ENCODE measurements around the gene RARG. TPM values are rescaled to one million over a fixed set of nuclear protein-coding genes. Genes with fewer than 3 reads are reported as not detected.

Gene RARG
- total and polyA plus RNA-seq, 2 donors (not counting 3 experiments of a cell fraction or from before 2014, with no cell fraction given): 9.9 to 19.5 TPM

DNA sequence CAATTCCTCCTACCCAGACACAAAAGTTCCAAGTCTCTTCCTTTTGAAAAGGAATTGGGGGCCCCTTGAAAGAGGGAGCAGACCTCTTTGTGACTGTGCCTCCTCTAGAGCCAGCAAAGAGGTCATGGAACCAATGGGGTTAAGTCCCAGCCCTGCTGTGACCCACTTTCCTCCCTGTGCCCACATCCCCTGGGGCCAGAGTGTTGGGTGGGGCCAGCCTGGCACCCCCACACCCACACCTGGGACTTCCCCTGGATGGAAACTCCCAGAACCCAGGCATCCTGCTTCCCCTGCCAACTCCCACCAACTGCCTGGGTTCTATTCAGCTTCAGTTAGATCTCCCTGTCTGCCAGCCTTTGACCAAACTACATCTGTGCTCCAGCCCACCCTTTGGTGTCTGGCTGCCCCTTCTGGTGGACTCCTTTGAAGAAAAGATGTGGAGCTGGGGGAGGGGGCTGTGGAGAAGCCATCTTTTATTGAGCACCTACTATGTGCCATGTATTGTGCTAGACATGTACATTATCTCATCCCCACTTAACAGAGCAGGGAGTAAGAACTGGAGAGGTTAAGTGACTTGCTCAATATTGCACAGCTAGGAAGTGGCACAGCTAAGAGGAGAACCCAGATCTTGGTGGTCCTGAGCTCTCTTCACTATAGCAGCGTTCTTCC is 4.6 kb upstream of the RARG start:
- CTCF ChIA-PET: interaction anchor here (1.0 to 1.4 kb wide), 3 partner anchors 11 to 23 kb away, joined by 3 to 8 read pairs (median 4); no protein-coding TSS in a partner anchor
- Histone ChIP-seq H3K9me3 (replicated peaks; ENCODE audit: control insufficient read depth, insufficient read depth, low read length) (no peaks in the 10 kb centered on the region), H3K9me1 (replicated peaks; ENCODE audit: control insufficient read depth, extremely low read depth, insufficient read depth, low read length) (no peaks in the 10 kb centered on the region), H3K36me3 (ENCODE audit: control insufficient read depth in 2 of 2, extremely low read depth in 1 of 2, insufficient read depth in 2 of 2, low read length in 2 of 2) (no peaks in the 10 kb centered on the region), H3K27ac (ENCODE audit: insufficient read depth, low read depth, low read length) (no peak overlapping the region), H3K4me1 (ENCODE audit: control insufficient read depth, extremely low read depth, insufficient read depth, low read length) (no peaks in the 10 kb centered on the region), H3K4me2 (ENCODE audit: insufficient read depth, low read length) (no peak overlapping the region), H4K20me1 (replicated peaks; ENCODE audit: control insufficient read depth, extremely low read depth, insufficient read depth, low read length) (no peaks in the 10 kb centered on the region), H3K9ac (replicated peaks; ENCODE audit: extremely low read depth, insufficient read depth, low read length) (no peak overlapping the region), H3K79me2 (ENCODE audit: control insufficient read depth, insufficient read depth, low read length) (no peaks in the 10 kb centered on the region), H3K4me3 (replicated peaks in 1 of 3; ENCODE audit: insufficient read depth in 1 of 3, low read depth in 1 of 3, low read length in 3 of 3) (no peak overlapping the region), H2AFZ (ENCODE audit: low read depth, low read length) (no peak overlapping the region), H3K27me3 (ENCODE audit: control insufficient read depth in 2 of 2, insufficient read depth in 2 of 2, low read length in 2 of 2) (peaks cover 16 to 22% of the 10 kb centered on the region in 2 experiments)
- DNase-seq (ENCODE audit: low read depth, low spot score): no peak
- dilution Hi-C loops (cut with MboI; ENCODE audit: extremely low pct_ligation_motif_present, low sequenced_read_pairs) (no loop called here), intact Hi-C loops (cut with micrococcal nuclease) (no loop called here)
- no TSS peak for BruUV-seq (replicated peaks)
- TF ChIP-seq POLR2AphosphoS5 (IDR thresholded peaks at IDR 0.05; ENCODE audit: insufficient read depth, low read depth, low read length) (no peak), MYC (IDR thresholded peaks at IDR 0.05; ENCODE audit: low read depth, low read length) (no peak), JUN (IDR thresholded peaks at IDR 0.05; ENCODE audit: borderline replicate concordance, insufficient read depth, insufficient read length, low read depth) (no peak), GATA2 (IDR thresholded peaks at IDR 0.05; ENCODE audit: insufficient read depth, insufficient read length, low read depth, low read length) (no peak), POLR2A (IDR thresholded peaks at IDR 0.05; ENCODE audit: low read depth, low read length) (no peak), FOS (IDR thresholded peaks at IDR 0.05; ENCODE audit: borderline replicate concordance, insufficient read depth, low read length) (no peak), MAX (IDR thresholded peaks at IDR 0.05; ENCODE audit: insufficient read depth, insufficient read length) (no peak), EZH2 (IDR thresholded peaks at IDR 0.05; ENCODE audit: borderline replicate concordance, low read depth, low read length, severe bottlenecking) (no peak)
- TF ChIP-seq, protein P1, sequence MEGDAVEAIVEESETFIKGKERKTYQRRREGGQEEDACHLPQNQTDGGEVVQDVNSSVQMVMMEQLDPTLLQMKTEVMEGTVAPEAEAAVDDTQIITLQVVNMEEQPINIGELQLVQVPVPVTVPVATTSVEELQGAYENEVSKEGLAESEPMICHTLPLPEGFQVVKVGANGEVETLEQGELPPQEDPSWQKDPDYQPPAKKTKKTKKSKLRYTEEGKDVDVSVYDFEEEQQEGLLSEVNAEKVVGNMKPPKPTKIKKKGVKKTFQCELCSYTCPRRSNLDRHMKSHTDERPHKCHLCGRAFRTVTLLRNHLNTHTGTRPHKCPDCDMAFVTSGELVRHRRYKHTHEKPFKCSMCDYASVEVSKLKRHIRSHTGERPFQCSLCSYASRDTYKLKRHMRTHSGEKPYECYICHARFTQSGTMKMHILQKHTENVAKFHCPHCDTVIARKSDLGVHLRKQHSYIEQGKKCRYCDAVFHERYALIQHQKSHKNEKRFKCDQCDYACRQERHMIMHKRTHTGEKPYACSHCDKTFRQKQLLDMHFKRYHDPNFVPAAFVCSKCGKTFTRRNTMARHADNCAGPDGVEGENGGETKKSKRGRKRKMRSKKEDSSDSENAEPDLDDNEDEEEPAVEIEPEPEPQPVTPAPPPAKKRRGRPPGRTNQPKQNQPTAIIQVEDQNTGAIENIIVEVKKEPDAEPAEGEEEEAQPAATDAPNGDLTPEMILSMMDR (IDR thresholded peaks at IDR 0.05; ENCODE audit: extremely low read depth in 1 of 2, insufficient read depth in 1 of 2, low read depth in 1 of 2, low read length in 2 of 2): no peak
- FAIRE-seq: no peak
- POLR2A ChIA-PET: no interaction called here
